Ascending aorta (tissue), 2 donors: Measurements from ENCODE around the gene ATIC. TPM values are rescaled to one million over a fixed set of nuclear protein-coding genes. Genes with fewer than 3 reads are reported as not detected.

Experiments
- DNase-seq, 2 donors: peaks; one replicate each; pipeline ENCODE4 v3.0.0-alpha.2; 2019; ENCODE audit warnings: low spot score in 2 of 2
- H3K27ac ChIP-seq, 2 donors: fragments of 200-600 bp; sonication (generic); one replicate each; pipeline ENCODE4 v1.5.1; 2016 to 2017; ENCODE audit warnings: mild to moderate bottlenecking in 1 of 2
- H3K27me3 ChIP-seq: fragments of 200-600 bp; sonication (generic); one replicate; pipeline ENCODE4 v1.5.1; 2017
- H3K36me3 ChIP-seq, 2 donors: fragments of 200-600 bp; sonication (generic); one replicate each; pipeline ENCODE4 v1.5.1; 2016
- H3K4me1 ChIP-seq, 2 donors: fragments of 200-600 bp; sonication (generic); one replicate each; pipeline ENCODE4 v1.5.1; 2016 to 2017; ENCODE audit warnings: mild to moderate bottlenecking in 1 of 2
- H3K4me3 ChIP-seq, 2 donors: fragments of 200-600 bp; sonication (generic); one replicate each; pipeline ENCODE4 v1.5.1; 2016 to 2017; ENCODE audit warnings: mild to moderate bottlenecking in 1 of 2
- H3K9me3 ChIP-seq, 2 donors: fragments of 200-600 bp; sonication (generic); one replicate each; pipeline ENCODE4 v1.5.1; 2016
- intact Hi-C: fragments of 100-400 bp; cut with DNase I; formaldehyde crosslinking; loops from one replicate; pipeline ENCODE4 v1.15.1; 2023
- total RNA-seq: library from RNA; depleted of rRNA; stranded (reverse); fragments of >200 nt; gene quantifications from one replicate; pipeline ENCODE4 v1.1.0, GENCODE V29; 2016
- TF ChIP-seq, protein P1 (sequence below), 3 experiments: fragments of 200-600 bp in 2 of 3; fragments of 450-650 bp in 1 of 3; sonication (generic) in 2 of 3; IDR thresholded peaks; one replicate each; pipeline ENCODE4 v1.5.1; 2016 to 2019; ENCODE audit warnings: antibody characterized with exemption in 3 of 3, mild to moderate bottlenecking in 1 of 3, moderate library complexity in 1 of 3

The ATIC gene
- total RNA-seq, 1 donor from 2014 or later: 8.9 TPM

GRCh38 chr2:215328066-215328465 is 16.2 kb downstream of the ATIC start:
- TF ChIP-seq, protein P1, sequence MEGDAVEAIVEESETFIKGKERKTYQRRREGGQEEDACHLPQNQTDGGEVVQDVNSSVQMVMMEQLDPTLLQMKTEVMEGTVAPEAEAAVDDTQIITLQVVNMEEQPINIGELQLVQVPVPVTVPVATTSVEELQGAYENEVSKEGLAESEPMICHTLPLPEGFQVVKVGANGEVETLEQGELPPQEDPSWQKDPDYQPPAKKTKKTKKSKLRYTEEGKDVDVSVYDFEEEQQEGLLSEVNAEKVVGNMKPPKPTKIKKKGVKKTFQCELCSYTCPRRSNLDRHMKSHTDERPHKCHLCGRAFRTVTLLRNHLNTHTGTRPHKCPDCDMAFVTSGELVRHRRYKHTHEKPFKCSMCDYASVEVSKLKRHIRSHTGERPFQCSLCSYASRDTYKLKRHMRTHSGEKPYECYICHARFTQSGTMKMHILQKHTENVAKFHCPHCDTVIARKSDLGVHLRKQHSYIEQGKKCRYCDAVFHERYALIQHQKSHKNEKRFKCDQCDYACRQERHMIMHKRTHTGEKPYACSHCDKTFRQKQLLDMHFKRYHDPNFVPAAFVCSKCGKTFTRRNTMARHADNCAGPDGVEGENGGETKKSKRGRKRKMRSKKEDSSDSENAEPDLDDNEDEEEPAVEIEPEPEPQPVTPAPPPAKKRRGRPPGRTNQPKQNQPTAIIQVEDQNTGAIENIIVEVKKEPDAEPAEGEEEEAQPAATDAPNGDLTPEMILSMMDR (IDR thresholded peaks at IDR 0.05): no peak
- Histone ChIP-seq H3K4me3 (no peak overlapping the region), H3K9me3 (no peaks in the 10 kb centered on the region), H3K27me3 (no peaks in the 10 kb centered on the region), H3K27ac (no peak overlapping the region), H3K36me3 (peaks cover 31 to 45% of the 10 kb centered on the region in 2 donors), H3K4me1 (no peaks in the 10 kb centered on the region)
- no peak for DNase-seq
- intact Hi-C loops: no loop called here

DNA sequence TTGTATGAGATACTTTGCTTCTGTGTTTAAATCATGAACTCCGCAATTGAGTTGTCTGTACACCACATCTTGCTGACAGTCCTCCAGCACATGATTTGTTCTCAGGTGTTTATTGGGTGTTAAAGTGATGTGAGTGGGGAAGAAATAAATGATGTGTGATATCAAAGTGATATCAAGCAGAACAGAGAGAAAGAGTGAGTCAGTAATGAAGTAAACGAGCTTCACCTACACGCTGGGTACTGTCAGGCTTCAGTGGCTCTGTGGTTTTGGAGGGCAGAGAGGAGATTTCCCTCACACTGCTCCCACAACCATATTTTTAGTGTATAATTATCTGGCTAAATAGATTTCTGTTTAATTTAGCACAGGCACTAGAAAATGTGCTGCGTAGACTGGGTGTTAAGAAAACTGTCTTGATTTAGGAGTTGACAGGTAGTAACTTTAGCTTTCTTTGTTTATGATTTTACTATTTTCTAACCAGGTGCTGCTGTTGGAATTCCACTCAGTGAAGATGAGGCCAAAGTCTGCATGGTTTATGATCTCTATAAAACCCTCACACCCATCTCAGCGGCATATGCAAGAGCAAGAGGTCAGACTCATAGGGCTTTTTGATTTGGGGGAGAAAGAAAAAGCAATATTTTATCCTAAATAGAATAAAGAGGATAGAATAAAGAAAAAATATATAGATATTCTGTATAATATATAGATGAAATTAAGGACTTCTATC is 21.2 kb downstream of the ATIC start:
- Histone ChIP-seq H3K4me3 (no peak overlapping the region), H3K27ac (no peak overlapping the region), H3K9me3 (no peaks in the 10 kb centered on the region), H3K4me1 (no peaks in the 10 kb centered on the region), H3K36me3 (peaks cover 18 to 45% of the 10 kb centered on the region in 2 donors), H3K27me3 (no peaks in the 10 kb centered on the region)
- TF ChIP-seq, protein P1 (IDR thresholded peaks at IDR 0.05): no peak
- intact Hi-C loops: no loop called here
- DNase-seq: no peak

DNA sequence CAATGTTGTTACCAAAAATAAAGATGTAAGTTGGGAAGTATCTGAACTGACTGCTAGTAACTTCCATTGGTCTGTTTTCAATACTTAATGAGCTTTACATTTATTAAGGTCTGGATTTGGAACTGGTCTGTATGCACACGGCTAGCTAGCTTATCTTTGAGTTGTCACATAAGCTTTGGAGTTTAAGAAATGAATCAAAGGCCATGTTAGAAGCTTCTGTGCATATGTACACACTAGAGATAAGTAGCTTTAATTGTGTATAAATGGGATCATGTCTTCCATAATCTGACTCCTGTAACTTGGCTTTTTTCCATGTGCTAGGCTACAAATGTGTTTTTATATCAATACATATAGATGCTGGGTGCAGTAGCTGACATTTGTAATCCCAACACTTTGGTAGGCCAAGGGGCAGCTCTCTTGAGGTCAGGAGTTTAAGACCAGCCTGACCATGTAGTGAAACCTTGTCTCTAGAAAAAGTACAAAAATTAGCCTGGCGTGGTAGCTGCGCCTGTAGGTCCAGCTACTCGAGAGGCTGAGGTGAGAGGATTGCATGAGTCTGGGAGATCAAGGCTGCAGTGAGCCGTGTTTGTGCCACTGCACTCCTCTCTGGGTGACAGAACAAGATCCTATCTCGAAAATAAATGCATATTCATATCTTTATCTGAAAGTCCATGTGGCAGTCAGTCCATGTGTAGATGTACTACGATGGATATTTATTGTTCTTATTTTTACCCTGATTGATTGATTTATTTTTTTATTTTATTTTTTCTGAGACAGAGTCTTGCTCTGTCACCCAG is 27.2 kb downstream of the ATIC start:
- DNase-seq: no peak
- intact Hi-C loops: no loop called here
- H3K36me3 ChIP-seq: peaks cover 12 to 69% of the 10 kb centered on the region in 2 donors
- H3K9me3 ChIP-seq: no peaks in the 10 kb centered on the region
- H3K27me3 ChIP-seq: no peaks in the 10 kb centered on the region
- no peak overlapping the region for H3K4me3 ChIP-seq
- TF ChIP-seq, protein P1 (IDR thresholded peaks at IDR 0.05): no peak
- H3K4me1 ChIP-seq: no peaks in the 10 kb centered on the region
- H3K27ac ChIP-seq: no peak overlapping the region

DNA sequence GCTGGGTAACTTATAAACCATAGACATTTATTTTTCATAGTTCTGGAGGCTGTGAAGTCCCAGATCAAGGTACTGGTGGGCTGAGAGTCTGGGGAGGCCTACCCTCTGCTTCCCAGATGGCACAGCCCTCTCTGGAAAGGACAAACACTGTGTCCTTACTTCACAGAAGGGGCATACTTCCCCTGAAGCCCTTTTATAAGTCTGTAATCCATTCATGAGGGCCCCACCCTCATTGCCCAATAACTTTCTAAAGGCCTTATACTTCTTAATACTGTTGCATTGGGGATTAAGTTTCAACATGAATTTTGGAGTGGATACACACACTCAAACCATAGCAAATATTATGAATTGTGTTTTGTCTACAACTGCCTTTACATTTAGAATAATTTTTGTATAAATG is 36.0 kb downstream of the ATIC start:
- Histone ChIP-seq H3K9me3 (no peaks in the 10 kb centered on the region), H3K36me3 (peaks cover 40 to 49% of the 10 kb centered on the region in 2 donors), H3K4me3 (no peak overlapping the region), H3K27me3 (no peaks in the 10 kb centered on the region), H3K4me1 (no peaks in the 10 kb centered on the region), H3K27ac (no peak overlapping the region)
- DNase-seq: no peak
- intact Hi-C loops: no loop called here
- TF ChIP-seq, protein P1 (IDR thresholded peaks at IDR 0.05): no peak

DNA sequence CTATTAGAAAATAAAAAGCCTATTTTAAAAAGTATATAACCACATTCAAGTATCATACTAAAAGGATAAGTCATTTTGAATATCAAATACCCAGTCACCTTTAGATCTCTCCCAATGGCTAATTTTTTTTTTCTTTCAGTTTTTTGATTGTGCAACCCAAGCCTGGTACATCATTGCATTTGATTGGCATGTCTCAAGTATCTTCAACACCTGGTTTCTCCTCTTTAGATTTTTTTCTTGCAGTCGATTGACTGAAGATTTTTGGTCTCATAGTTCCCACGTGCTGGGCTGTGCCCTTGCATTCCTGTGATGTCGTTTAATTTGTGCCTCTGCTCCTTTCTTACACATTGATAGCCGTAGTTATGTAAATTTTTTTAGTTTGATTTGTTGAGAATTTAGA is 40.7 kb downstream of the ATIC start:
- no peak for DNase-seq
- peaks cover 10 to 16% of the 10 kb centered on the region in 2 donors for H3K36me3 ChIP-seq
- intact Hi-C loops: no loop called here

More for the DNA sequence above, 40.7 kb downstream of the ATIC start:
- no peak overlapping the region for H3K27ac ChIP-seq
- H3K9me3 ChIP-seq: no peaks in the 10 kb centered on the region
- no peak overlapping the region for H3K4me3 ChIP-seq
- H3K4me1 ChIP-seq: no peaks in the 10 kb centered on the region
- H3K27me3 ChIP-seq: no peaks in the 10 kb centered on the region
- TF ChIP-seq, protein P1 (IDR thresholded peaks at IDR 0.05): no peak
